ENCODE results near the gene POLR1D. TPM values are rescaled to one million over a fixed set of nuclear protein-coding genes. Genes with fewer than 3 reads are reported as not detected.
"Not testable (repeated sequence)": the region's sequence is repeated elsewhere in the genome, so short reads cannot be mapped to it uniquely, and the experiment has no call there.

The POLR1D gene
- polyA plus RNA-seq, 1 donor = 125 TPM

- DNase-seq = no peak
These were observed 16.0 kb upstream of the POLR1D start for GRCh38 chr13:27605610-27606200.

GRCh38 chr13:27607125-27607524 lies 14.6 kb upstream of the POLR1D start:
- no peak for DNase-seq

DNA sequence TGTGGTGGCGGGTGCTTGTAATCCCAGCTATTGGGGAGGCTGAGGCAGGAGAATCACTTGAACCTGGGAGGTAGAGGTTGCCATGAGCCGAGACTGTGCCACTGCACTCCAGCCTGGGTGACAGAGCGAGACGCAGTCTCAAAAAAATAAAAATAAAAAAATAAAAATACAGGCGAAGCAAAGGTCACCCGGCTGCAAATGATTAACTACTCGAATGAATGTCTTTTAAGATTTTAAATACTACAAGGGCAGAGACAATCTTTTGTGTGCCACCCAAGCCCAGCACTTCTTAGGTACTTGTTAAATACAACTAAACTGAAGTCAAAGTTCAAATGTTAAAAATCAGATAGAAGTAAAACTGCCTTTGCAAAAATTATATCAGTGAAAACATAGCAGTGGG lies 8.1 kb upstream of the POLR1D start:
- DNase-seq = no peak

- no peak for DNase-seq
These were observed 3.8 kb upstream of the POLR1D start for GRCh38 chr13:27617881-27618321.

DNA sequence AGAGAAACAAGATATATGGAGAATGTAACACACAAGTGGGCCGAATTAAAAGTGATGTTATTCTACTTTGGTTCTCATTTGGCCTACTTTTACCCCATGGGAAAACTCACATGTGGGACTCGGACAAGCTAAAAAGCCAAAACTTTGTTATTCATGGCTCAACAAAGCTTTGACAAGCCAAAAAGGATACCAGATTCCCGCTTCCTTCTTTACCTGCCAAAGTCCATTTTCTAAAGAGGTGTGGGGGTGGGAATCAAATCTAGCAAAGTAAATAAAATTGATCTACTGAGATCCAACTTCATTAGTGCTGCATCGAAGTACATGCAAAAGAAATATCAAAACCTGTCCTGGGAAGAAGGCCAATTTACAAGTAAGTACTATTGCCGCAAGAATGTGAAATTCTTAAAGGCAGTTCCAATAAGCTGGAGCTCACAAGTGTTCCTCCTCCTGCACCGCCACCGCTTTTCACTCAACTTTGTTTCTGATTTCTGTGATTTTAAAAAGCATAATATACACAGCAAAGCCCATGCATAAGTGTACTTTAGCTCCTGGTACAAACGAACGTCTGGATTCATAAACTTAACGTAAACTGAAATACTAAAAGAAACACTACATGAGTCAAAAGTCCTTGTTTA lies 2.5 kb upstream of the POLR1D start:
- peak; percentile 7 for DNase-seq

DNA sequence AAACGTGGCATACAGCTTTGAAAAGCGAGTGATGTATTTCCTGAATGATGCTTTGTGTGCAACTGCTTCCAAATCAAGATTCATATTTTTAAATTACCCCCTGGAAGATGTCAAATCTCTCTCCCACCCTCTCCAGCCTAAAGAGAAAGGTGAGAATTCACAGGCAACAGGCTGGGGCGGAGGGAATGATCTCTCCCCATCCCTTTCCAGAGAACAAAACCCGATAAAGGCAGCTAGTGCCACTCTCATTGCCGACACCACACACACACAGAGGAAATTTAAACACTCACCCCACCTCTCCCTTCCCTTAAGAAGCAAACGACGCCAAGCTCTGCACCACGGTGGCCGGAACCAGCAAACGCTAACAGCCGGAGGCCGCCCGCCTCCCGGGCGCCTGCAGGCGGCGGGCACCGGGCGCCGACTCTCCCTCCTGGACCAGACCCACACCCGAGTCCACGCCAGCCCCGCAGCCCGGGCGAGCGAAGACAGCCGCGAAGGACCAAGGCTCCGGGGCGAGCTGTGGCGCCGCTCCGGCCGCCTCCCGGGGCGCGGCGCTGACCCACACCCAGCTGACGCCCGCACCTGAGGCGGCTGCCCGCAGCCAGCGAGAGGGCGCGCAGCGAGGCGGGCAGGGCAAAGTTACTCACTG lies 1.8 kb upstream of the POLR1D start:
- no peak for DNase-seq

DNA sequence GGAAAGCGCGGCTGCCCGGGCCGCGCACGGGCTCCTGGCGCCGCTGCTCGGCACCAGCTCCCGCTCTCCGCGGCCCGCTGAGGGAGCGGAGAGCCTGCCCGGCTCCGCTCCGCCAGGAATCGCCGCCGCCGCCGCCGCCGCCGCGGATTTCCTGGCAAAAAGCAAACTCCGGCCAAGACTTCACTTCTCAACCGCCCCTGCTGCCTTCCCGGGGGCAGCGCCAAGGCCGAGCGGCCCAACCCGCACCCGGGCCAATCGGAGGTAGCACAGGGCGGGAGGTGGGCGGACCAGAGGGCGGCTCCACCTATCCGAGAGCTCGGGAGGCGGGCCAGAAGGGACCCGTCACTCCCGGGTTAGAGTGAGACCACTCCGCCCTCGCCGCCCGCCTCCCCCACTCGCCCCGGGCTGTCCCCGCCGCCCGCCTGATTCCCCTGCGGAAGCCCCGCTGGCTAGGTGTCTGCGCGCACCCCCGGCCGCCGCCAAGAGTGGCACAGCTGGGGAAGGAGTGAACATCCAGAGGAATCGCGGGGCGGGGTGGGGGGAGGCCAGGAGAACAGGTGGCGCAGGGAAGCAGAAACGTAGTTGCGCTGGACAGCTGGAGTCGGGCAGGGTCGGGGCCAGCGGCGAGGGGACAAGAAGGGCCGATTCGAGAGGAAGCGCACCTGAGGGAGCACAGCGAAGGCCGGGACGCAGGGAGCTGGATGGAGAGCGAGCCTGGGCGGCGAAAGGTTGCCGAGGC lies 1.1 kb upstream of the POLR1D start, which contains the start of gene LNX2:
TSS of gene LNX2 (minus strand) at position 153 of the 739 bp plus-strand sequence. CDS start 38,826 bp downstream, outside the sequence.
- DNase-seq = peak; percentile 96

DNA sequence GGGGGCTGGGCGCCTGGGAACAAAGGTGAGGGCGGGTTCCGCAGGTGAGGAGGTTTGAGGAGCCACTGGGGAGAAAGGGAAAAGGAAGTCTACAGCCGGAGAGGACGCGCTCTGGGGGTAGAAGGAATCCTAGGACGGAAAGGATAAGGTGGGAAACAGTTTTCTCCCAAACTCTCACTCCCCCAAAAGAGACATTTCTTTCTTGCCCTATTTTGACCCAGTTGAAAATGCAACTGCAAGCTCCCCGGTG lies 651 bp upstream of the POLR1D start:
- DNase-seq = no peak

DNA sequence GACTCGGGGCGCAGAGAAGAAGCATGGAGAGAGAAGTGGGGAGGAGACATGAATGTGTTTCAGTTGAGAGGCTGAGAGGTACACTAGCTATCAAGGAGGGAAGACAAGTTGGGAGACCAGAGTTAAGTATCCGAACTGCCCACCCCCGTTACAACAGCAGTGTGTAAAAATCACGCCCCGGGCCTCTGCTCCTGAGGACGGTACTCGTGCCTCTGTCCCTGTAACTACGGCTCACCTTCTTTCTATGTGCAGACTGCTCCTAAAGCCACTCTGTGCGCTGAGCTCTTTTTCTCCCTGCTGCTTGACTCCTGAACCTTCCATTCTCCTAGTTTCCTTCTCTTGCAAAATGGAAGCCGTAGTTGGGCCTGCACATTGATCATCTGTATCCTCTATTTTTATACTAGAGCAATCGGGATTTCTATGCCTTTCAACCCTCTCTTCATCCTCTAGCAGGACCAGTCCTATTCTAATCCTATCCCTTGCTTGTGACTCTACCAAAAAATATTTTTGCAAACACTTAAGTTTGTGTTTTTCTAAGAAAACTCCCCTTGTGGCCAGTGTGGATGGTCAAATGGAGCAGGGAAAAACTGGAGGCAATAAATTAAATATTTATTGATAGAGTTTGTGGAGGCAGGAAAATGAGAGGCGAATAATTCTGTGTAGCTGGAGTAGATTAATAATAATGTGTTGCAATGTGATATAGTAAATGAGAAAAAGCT lies 569 bp downstream of the POLR1D start:
- peak; percentile 26 for DNase-seq

GRCh38 chr13:27622881-27623280 lies 1.2 kb downstream of the POLR1D start:
- DNase-seq = no peak

DNA sequence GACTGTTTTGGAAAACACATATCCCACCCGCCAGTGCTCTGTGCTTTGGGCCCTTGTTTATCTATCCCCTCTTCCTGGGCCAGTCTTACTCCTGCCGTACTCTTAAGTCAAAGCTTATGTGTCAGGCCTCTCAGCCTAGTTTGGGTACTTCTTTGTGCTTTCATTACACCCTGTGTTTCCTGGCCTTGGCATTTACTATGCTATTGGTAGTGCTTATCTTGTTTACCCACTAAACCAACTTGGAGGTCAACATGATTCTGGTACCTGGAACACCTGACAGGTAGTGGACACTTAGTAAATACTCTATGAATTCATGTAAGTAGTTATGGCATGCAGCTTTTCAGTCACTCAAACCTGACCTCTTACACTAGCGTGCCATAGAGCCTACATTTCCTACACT lies 2.4 kb downstream of the POLR1D start:
- DNase-seq = no peak

DNA sequence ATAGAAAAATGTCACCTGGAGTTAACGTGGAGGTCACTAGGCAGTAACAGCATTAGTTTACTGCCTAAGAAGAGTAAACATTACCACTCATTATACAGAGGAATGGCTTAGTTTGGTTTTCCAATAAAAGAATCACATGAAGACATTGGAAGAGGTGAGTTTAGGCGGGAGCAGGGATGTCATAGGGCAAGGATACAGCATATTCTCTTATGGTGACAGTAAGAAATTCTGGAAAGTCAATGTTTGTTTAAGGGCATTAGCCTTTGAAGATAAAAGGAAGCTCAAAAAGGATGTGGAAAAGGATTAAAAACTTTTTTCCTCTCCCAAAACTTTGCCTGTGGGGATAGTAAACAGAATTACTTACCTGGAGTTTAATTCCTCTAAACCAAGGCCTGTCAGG lies 4.1 kb downstream of the POLR1D start:
- no peak for DNase-seq

GRCh38 chr13:27627380-27627779 lies 5.7 kb downstream of the POLR1D start:
- DNase-seq = no peak

DNA sequence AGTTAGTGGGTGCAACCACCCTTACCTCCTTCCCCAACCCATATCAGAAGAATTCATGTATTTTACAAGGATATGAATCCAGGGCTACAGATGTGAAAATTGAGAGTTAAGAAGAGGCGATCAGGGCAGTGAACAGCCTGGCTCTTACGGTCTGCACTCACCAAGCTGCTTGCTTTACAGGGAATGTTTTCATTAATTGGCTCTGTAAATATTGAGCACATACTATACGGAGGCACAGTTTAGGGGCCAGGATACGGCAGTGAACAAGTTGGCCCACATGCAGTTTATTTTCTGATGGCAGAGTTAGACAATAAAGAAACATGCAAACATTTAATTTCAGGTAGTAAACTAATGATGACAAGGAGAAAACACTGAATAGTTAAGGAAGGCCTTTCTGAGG lies 6.4 kb downstream of the POLR1D start:
- no peak for DNase-seq

GRCh38 chr13:27628766-27629165 lies 7.1 kb downstream of the POLR1D start:
- DNase-seq = not testable (repeated sequence)

DNA sequence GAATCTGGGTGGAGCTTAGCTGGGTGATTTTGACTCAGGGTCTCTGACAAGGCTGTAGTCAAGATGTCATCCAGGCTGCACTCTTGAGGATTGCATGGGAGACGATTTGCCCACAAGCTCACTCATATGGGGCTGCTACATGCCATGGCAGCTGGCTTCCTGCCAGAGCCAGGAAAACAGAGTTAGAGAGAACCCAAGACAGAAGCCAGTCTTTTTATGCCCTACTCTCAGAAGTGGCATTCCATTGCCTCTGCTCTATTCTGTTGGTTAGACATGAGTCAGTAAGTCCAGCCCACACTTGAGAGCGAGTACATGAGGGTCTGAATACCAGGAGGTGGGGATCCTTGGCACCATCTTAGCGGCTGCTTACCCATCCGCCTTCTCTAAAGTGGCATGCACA lies 9.5 kb downstream of the POLR1D start:
- DNase-seq = no peak

GRCh38 chr13:27631665-27632064 lies 10.0 kb downstream of the POLR1D start:
- no peak for DNase-seq

GRCh38 chr13:27632214-27632613 lies 10.5 kb downstream of the POLR1D start:
- no peak for DNase-seq

- DNase-seq = no peak
These were observed 11.0 kb downstream of the POLR1D start for GRCh38 chr13:27632648-27633047.

DNA sequence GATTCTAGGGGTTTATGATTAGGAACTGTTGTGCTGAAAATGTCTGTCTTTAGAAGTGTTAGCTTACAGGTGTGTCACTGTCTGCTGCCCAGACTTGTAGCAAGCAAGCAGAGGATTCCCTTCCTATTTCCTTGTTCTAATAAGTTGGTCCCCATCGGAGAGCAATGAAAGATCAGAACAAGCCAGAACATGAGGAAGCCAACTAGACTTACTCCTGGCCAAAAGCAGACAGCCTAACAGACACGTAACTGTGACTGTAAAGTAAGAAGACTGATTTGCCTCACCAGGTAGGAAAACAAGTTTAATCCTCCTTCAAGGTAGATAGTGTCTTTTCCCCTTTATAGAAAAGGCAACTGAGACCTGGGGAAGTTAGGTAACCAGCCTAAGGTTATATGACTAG lies 12.5 kb downstream of the POLR1D start:
- DNase-seq = no peak

- no peak for DNase-seq
These were observed 13.1 kb downstream of the POLR1D start for GRCh38 chr13:27634791-27635190.

- no peak for DNase-seq
These were observed 13.6 kb downstream of the POLR1D start for GRCh38 chr13:27635266-27635665.

All from left kidney (tissue), 2 donors.